Ovary (tissue), 3 donors: ENCODE results near the gene LRTM1.

Experiments
- POLR2A ChIP-seq: fragments of 450-650 bp; IDR thresholded peaks from one replicate; pipeline ENCODE4 v1.6.1; 2017; ENCODE audit warnings: antibody characterized with exemption, mild to moderate bottlenecking, moderate library complexity
- TF ChIP-seq, protein P1 (sequence below), 3 donors: fragments of 450-650 bp in 2 of 3; fragments of 200-600 bp in 1 of 3; IDR thresholded peaks; one replicate each; pipeline versions ENCODE4 v1.5.1 to v1.8.0; 2016 to 2022; ENCODE audit warnings: antibody characterized with exemption in 3 of 3, mild to moderate bottlenecking in 1 of 3
- donor health status: DM: no; HTN: no; CAD: no.

DNA sequence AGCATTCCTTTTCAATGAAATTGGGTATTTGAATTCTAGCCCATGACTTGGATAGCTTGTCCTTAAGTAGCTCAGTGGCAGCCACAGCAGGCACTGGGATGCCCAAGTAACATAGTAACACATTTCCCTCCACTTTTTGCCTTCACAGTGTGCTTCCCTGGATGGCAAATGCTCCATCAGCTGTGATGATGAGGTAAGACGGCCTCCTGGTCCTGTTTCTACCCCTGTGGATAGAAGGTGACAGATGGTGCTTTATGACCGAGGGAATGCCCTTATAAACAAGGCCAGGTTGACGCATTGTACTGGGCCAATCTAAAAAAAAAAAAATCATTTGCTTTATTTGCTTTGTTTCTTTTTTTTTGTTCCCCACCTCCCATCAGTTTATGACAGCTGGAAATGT is 41.8 kb upstream of the LRTM1 start:
- TF ChIP-seq POLR2A = no peak
- TF ChIP-seq, protein P1, sequence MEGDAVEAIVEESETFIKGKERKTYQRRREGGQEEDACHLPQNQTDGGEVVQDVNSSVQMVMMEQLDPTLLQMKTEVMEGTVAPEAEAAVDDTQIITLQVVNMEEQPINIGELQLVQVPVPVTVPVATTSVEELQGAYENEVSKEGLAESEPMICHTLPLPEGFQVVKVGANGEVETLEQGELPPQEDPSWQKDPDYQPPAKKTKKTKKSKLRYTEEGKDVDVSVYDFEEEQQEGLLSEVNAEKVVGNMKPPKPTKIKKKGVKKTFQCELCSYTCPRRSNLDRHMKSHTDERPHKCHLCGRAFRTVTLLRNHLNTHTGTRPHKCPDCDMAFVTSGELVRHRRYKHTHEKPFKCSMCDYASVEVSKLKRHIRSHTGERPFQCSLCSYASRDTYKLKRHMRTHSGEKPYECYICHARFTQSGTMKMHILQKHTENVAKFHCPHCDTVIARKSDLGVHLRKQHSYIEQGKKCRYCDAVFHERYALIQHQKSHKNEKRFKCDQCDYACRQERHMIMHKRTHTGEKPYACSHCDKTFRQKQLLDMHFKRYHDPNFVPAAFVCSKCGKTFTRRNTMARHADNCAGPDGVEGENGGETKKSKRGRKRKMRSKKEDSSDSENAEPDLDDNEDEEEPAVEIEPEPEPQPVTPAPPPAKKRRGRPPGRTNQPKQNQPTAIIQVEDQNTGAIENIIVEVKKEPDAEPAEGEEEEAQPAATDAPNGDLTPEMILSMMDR (IDR thresholded peaks at IDR 0.05) = no peak
